ENCODE results near the gene WDR12.

DNA sequence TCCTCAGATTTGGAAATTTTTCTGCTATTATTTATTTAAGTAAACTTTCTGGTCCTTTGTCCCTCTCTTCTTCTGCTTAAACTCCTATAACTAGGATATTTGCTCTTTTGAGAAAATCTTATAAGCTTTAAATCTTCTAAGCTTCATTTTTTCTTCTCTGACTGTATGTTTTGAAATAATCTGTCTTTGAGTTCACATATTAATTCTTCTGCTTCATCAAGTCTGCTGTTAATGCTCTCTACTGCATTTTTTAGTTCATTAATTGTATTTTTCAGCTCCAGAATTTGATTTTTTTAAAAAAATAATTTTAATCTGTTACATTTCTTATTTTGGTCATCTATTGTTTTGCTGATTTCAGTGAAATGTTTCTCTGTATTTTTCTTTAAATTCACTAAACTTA lies 68.8 kb downstream of the WDR12 start:
- TF ChIP-seq TAF1 (IDR thresholded peaks at IDR 0.05; ENCODE audit: borderline replicate concordance, low read depth, low read length) = no peak
- TF ChIP-seq, protein P1, sequence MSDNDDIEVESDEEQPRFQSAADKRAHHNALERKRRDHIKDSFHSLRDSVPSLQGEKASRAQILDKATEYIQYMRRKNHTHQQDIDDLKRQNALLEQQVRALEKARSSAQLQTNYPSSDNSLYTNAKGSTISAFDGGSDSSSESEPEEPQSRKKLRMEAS (IDR thresholded peaks at IDR 0.05; ENCODE audit: low read depth) = no peak
